H9 (cell line): ENCODE results near the gene TTLL3. TPM values are rescaled to one million over a fixed set of nuclear protein-coding genes. Genes with fewer than 3 reads are reported as not detected.

Source experiments
- DNase-seq: peaks from one replicate; pipeline ENCODE4 v3.0.0-alpha.2; 2017
- H2AFZ ChIP-seq: one replicate; pipeline ENCODE4 v1.6.1; 2013; ENCODE audit warnings: mild to moderate bottlenecking, low read length, control low read depth, moderate library complexity
- H2AK5ac ChIP-seq: 2 replicates; pipeline ENCODE4 v1.6.1; 2013; ENCODE audit warnings: low read length, control low read depth, mixed read lengths; ENCODE audit not compliant: insufficient read length
- H2BK120ac ChIP-seq: one replicate; pipeline ENCODE4 v1.6.1; 2013; ENCODE audit warnings: low read depth, mild to moderate bottlenecking, low read length, control low read depth, inconsistent platforms; ENCODE audit not compliant: poor library complexity, severe bottlenecking
- H2BK12ac ChIP-seq: 2 replicates; pipeline ENCODE4 v1.6.1; 2013; ENCODE audit warnings: low read length, control low read depth, mixed read lengths, low read depth; ENCODE audit not compliant: insufficient read length
- H2BK15ac ChIP-seq: 2 replicates; pipeline ENCODE4 v1.6.1; 2013; ENCODE audit warnings: low read depth, low read length, control low read depth
- H2BK20ac ChIP-seq: one replicate; pipeline ENCODE4 v1.6.1; 2013; ENCODE audit warnings: low read depth, mild to moderate bottlenecking, low read length, control low read depth, inconsistent platforms; ENCODE audit not compliant: poor library complexity, severe bottlenecking
- H2BK5ac ChIP-seq: 2 replicates; pipeline ENCODE4 v1.6.1; 2013; ENCODE audit warnings: low read length, control low read depth, mixed read lengths; ENCODE audit not compliant: insufficient read length
- H3K14ac ChIP-seq: 2 replicates; pipeline ENCODE4 v1.6.1; 2013; ENCODE audit warnings: low read length, control low read depth; ENCODE audit not compliant: insufficient read depth
- H3K18ac ChIP-seq: 2 replicates; pipeline ENCODE4 v1.6.1; 2013; ENCODE audit warnings: low read depth, mild to moderate bottlenecking, mixed read lengths, low read length, control low read depth; ENCODE audit not compliant: insufficient read length
- H3K23ac ChIP-seq: 2 replicates; pipeline ENCODE4 v1.6.1; 2013; ENCODE audit warnings: low read length, control low read depth, mixed read lengths, low read depth; ENCODE audit not compliant: insufficient read length
- H3K23me2 ChIP-seq: 2 replicates; pipeline ENCODE4 v1.6.1; 2013; ENCODE audit warnings: low read depth, mild to moderate bottlenecking, mixed read lengths, low read length, control low read depth; ENCODE audit not compliant: insufficient read length, poor library complexity, severe bottlenecking
- H3K27ac ChIP-seq: 2 replicates; pipeline ENCODE4 v1.5.1; 2013; ENCODE audit warnings: low read length, control low read depth, mixed read lengths, low read depth; ENCODE audit not compliant: insufficient read length
- H3K27me3 ChIP-seq: 2 replicates; pipeline ENCODE4 v1.6.1; 2013; ENCODE audit warnings: low read length, control low read depth, inconsistent platforms; ENCODE audit not compliant: insufficient read depth
- H3K4ac ChIP-seq: 2 replicates; pipeline ENCODE4 v1.6.1; 2013; ENCODE audit warnings: low read depth, mild to moderate bottlenecking, control low read depth, inconsistent platforms, low read length, moderate library complexity
- H3K4me1 ChIP-seq: 2 replicates; pipeline ENCODE4 v1.6.1; 2013; ENCODE audit warnings: low read length, control low read depth, inconsistent platforms; ENCODE audit not compliant: insufficient read depth
- H3K4me2 ChIP-seq: 2 replicates; pipeline ENCODE4 v1.6.1; 2013; ENCODE audit warnings: low read length, control low read depth, mixed read lengths; ENCODE audit not compliant: insufficient read length, insufficient read depth
- H3K56ac ChIP-seq: 2 replicates; pipeline ENCODE4 v1.6.1; 2013; ENCODE audit warnings: low read depth, mild to moderate bottlenecking, mixed read lengths, low read length, control low read depth; ENCODE audit not compliant: insufficient read length
- H3K79me1 ChIP-seq: 2 replicates; pipeline ENCODE4 v1.6.1; 2013; ENCODE audit warnings: low read depth, mild to moderate bottlenecking, moderate library complexity, low read length, control low read depth, inconsistent platforms; ENCODE audit not compliant: insufficient read depth, poor library complexity, severe bottlenecking
- H3K79me2 ChIP-seq: 2 replicates; pipeline ENCODE4 v1.6.1; 2013; ENCODE audit warnings: low read length, control low read depth, inconsistent platforms; ENCODE audit not compliant: insufficient read depth
- H3K9ac ChIP-seq: 2 replicates; pipeline ENCODE4 v1.6.1; 2013; ENCODE audit warnings: low read length, control low read depth, mixed read lengths; ENCODE audit not compliant: insufficient read length; ENCODE audit errors: extremely low read depth
- H3K9me3 ChIP-seq: one replicate; pipeline ENCODE4 v1.6.1; 2013; ENCODE audit warnings: low read depth, low read length, inconsistent platforms; ENCODE audit not compliant: control insufficient read depth
- H3T11ph ChIP-seq: one replicate; pipeline ENCODE4 v1.6.1; 2013; ENCODE audit warnings: mild to moderate bottlenecking, low read length, control low read depth, inconsistent platforms
- H4K20me1 ChIP-seq: one replicate; pipeline ENCODE4 v1.6.1; 2013; ENCODE audit not compliant: control insufficient read depth, insufficient read length, insufficient read depth
- H4K5ac ChIP-seq: 2 replicates; pipeline ENCODE4 v1.6.1; 2013; ENCODE audit warnings: low read depth, mild to moderate bottlenecking, mixed read lengths, low read length, control low read depth; ENCODE audit not compliant: insufficient read length
- H4K8ac ChIP-seq: replicated peaks from 2 replicates; pipeline ENCODE4 v1.6.1; 2013; ENCODE audit warnings: low read length, control low read depth, mixed read lengths, low read depth; ENCODE audit not compliant: insufficient read length
- H4K91ac ChIP-seq: 2 replicates; pipeline ENCODE4 v1.6.1; 2013; ENCODE audit warnings: low read depth, mild to moderate bottlenecking, moderate library complexity, mixed read lengths, low read length, control low read depth; ENCODE audit not compliant: insufficient read length
- H3K27ac Mint-ChIP-seq, 3 experiments: 2 replicates in 2 of 3; 3 replicates in 1 of 3; pipeline ENCODE4 v1.8.0; 2020 to 2021; ENCODE audit warnings: mixed read lengths in 3 of 3, mild to moderate bottlenecking in 1 of 3, moderate library complexity in 1 of 3
- H3K27me3 Mint-ChIP-seq: 2 replicates; pipeline ENCODE4 v1.8.0; 2021; ENCODE audit warnings: low read depth, mild to moderate bottlenecking, moderate library complexity, mixed read lengths
- H3K36me3 Mint-ChIP-seq, 3 experiments: 2 replicates in 2 of 3; 3 replicates in 1 of 3; pipeline ENCODE4 v1.8.0; 2020 to 2021; ENCODE audit warnings: low read depth in 3 of 3, mixed read lengths in 3 of 3; ENCODE audit not compliant: insufficient read depth in 1 of 3
- H3K4me1 Mint-ChIP-seq, 2 experiments: 2 replicates each; pipeline ENCODE4 v1.8.0; 2020; ENCODE audit warnings: mixed read lengths in 2 of 2
- H3K4me3 Mint-ChIP-seq, 2 experiments: 2 replicates in 1 of 2; 3 replicates in 1 of 2; pipeline ENCODE4 v1.8.0; 2020 to 2021; ENCODE audit warnings: mild to moderate bottlenecking in 2 of 2, mixed read lengths in 2 of 2, moderate library complexity in 1 of 2
- H3K9me3 Mint-ChIP-seq, 2 experiments: 2 replicates in 1 of 2; 3 replicates in 1 of 2; pipeline ENCODE4 v1.8.0; 2020; ENCODE audit warnings: mild to moderate bottlenecking in 2 of 2, mixed read lengths in 2 of 2, moderate library complexity in 1 of 2
- CTCF ChIP-seq: fragments of 200-600 bp; sonication (generic); conservative IDR thresholded peaks from 3 replicates; pipeline ENCODE4 v1.8.0; 2021; ENCODE audit warnings: antibody characterized with exemption, mild to moderate bottlenecking
- WGBS: extraction: QIAGEN DNeasy Blood & Tissue Kit; methylation state at CpG from one replicate; pipeline ENCODE4 v1.1.7; 2013; ENCODE audit warnings: missing lambda C conversion rate, low lambda C conversion rate, mixed read lengths; ENCODE audit not compliant: insufficient read length; ENCODE audit errors: extremely low coverage; 5-methylcytosine and 5-hydroxymethylcytosine counted together
- total RNA-seq: library from RNA; stranded (reverse); gene quantifications from 2 replicates; pipeline ENCODE4 v1.2.1, GENCODE V29; 2021

The TTLL3 gene
- total RNA-seq, 1 experiment from 2014 or later = 14.4 TPM

- Histone ChIP-seq H4K8ac (no peak overlapping the region), H3K4ac (no peak overlapping the region), H3K27me3 (no peaks in the 10 kb centered on the region; the same call in 1 of the 2 replicates), H3T11ph (no peak overlapping the region), H3K9me3 (no peaks in the 10 kb centered on the region), H3K14ac (no peak overlapping the region; the same call in 1 of the 2 replicates), H2BK12ac (no peak overlapping the region), H3K4me1 (no peaks in the 10 kb centered on the region), H4K5ac (no peak overlapping the region), H3K56ac (no peak overlapping the region), H3K18ac (no peak overlapping the region), H3K4me2 (no peak overlapping the region), H2AK5ac (no peak overlapping the region), H2BK20ac (no peak overlapping the region), H3K79me1 (no peaks in the 10 kb centered on the region), H3K27ac (no peak overlapping the region), H2BK120ac (no peak overlapping the region), H4K91ac (no peak overlapping the region), H3K79me2 (no peaks in the 10 kb centered on the region), H2AFZ (no peak overlapping the region), H3K9ac (no peak overlapping the region), H2BK15ac (no peak overlapping the region), H3K23ac (no peak overlapping the region), H2BK5ac (no peak overlapping the region), H4K20me1 (no peaks in the 10 kb centered on the region), H3K23me2 (no peaks in the 10 kb centered on the region)
- Mint-ChIP-seq H3K4me3 (no peak overlapping the region), H3K27me3 (no peaks in the 10 kb centered on the region), H3K4me1 (peaks cover 0 to 3% of the 10 kb centered on the region in 2 experiments; a peak in 3 of 4 replicates), H3K27ac (no peak overlapping the region), H3K9me3 (no peaks in the 10 kb centered on the region), H3K36me3 (peaks cover 24 to 58% (median 48%) of the 10 kb centered on the region in 3 experiments)
- no peak for TF ChIP-seq CTCF
- no CpG with 5 or more reads among the region's 12 CpGs for WGBS
- DNase-seq = no peak
These were observed 27.9 kb downstream of the TTLL3 start for GRCh38 chr3:9837701-9838582.
